ENCODE results near the gene BMERB1. TPM values are rescaled to one million over a fixed set of nuclear protein-coding genes. Genes with fewer than 3 reads are reported as not detected.
"Not testable (repeated sequence)": the region's sequence is repeated elsewhere in the genome, so short reads cannot be mapped to it uniquely, and the experiment has no call there.

The BMERB1 gene
- total and polyA plus RNA-seq, 9 of the 15 experiments (the other 6 are each of a cell fraction or from before 2014, with no cell fraction given): 0.29 to 2.9 (median 0.94) TPM

- ATAC-seq; H3K27ac ChIP-seq (ENCODE audit: extremely low read depth, low read depth, low read length); DNase-seq (ENCODE audit: extremely low read depth in 1 of 4, low spot score in 3 of 4); H3K79me2 ChIP-seq (ENCODE audit: control insufficient read depth, insufficient read depth, low read length); FAIRE-seq; H2AFZ ChIP-seq (ENCODE audit: low read depth, low read length); CTCF ChIA-PET (ENCODE audit: low intra/inter-chr PET ratio); BruUV-seq (replicated peaks); H3K4me3 ChIP-seq; intact Hi-C loops (cut with micrococcal nuclease); POLR2A ChIA-PET; H3K36me3 ChIP-seq (ENCODE audit: control insufficient read depth, insufficient read depth, low read length); H3K4me1 ChIP-seq (replicated peaks in 1 of 2; ENCODE audit: control insufficient read depth in 2 of 2, insufficient read depth in 2 of 2, low read length in 2 of 2); in situ Hi-C loops (cut with MboI); H3K9me3 ChIP-seq (replicated peaks; ENCODE audit: control insufficient read depth, insufficient read depth, low read depth, low read length); H3K4me2 ChIP-seq (ENCODE audit: insufficient read depth, low read length); H3K9me1 ChIP-seq (ENCODE audit: control insufficient read depth, insufficient read depth, low read length); H4K20me1 ChIP-seq (replicated peaks; ENCODE audit: control insufficient read depth, insufficient read depth, low read length); H3K9ac ChIP-seq (ENCODE audit: insufficient read depth in 1 of 2, low read depth in 2 of 2, low read length in 2 of 2): not testable (repeated sequence)
- H3K27me3 ChIP-seq (ENCODE audit: control insufficient read depth in 2 of 2, insufficient read depth in 2 of 2, low read length in 2 of 2): peaks cover 8 to 14% of the 10 kb centered on the region in 2 experiments; a peak in 3 of 5 replicates
- 6% methylated on average over 7 of the region's 7 CpGs for WGBS (ENCODE audit: insufficient coverage, low coverage, missing lambda C conversion rate)
- peak; percentile 75 for TF ChIP-seq ZNF121 (CRISPR knock-in tag; conservative IDR thresholded peaks at IDR 0.05)
These were observed 18.9 kb downstream of the BMERB1 start for GRCh38 chr16:15453296-15453695.

- not testable (repeated sequence) for BruUV-seq (replicated peaks)
These were observed 20.5 kb downstream of the BMERB1 start for GRCh38 chr16:15454933-15455332.

More at GRCh38 chr16:15454933-15455332, 20.5 kb downstream of the BMERB1 start:
- H3K27me3 ChIP-seq (ENCODE audit: control insufficient read depth in 2 of 2, insufficient read depth in 2 of 2, low read length in 2 of 2): peaks cover 10 to 14% of the 10 kb centered on the region in 2 experiments; a peak in 4 of 5 replicates
- H3K4me2 ChIP-seq (ENCODE audit: insufficient read depth, low read length); ATAC-seq; H3K4me3 ChIP-seq; H2AFZ ChIP-seq (ENCODE audit: low read depth, low read length); H3K9me3 ChIP-seq (replicated peaks; ENCODE audit: control insufficient read depth, insufficient read depth, low read depth, low read length); H3K36me3 ChIP-seq (ENCODE audit: control insufficient read depth, insufficient read depth, low read length); H3K9ac ChIP-seq (ENCODE audit: insufficient read depth in 1 of 2, low read depth in 2 of 2, low read length in 2 of 2); DNase-seq (ENCODE audit: extremely low read depth in 1 of 4, low spot score in 3 of 4); CTCF ChIA-PET (ENCODE audit: low intra/inter-chr PET ratio); H4K20me1 ChIP-seq (replicated peaks; ENCODE audit: control insufficient read depth, insufficient read depth, low read length); H3K27ac ChIP-seq (ENCODE audit: extremely low read depth, low read depth, low read length); in situ Hi-C loops (cut with MboI); intact Hi-C loops (cut with micrococcal nuclease); FAIRE-seq; H3K79me2 ChIP-seq (ENCODE audit: control insufficient read depth, insufficient read depth, low read length); H3K9me1 ChIP-seq (ENCODE audit: control insufficient read depth, insufficient read depth, low read length); H3K4me1 ChIP-seq (replicated peaks in 1 of 2; ENCODE audit: control insufficient read depth in 2 of 2, insufficient read depth in 2 of 2, low read length in 2 of 2): not testable (repeated sequence)
- POLR2A ChIA-PET: interaction anchor here (1.2 to 1.9 kb wide), 2 partner anchors 11 to 17 kb away, joined by 3 to 4 read pairs; no protein-coding TSS in a partner anchor
- WGBS (ENCODE audit: insufficient coverage, low coverage, missing lambda C conversion rate): 18% methylated on average over 9 of the region's 11 CpGs

All from K562 (cell line).